Muscle layer of duodenum (tissue), 2 donors: ENCODE measurements around the gene HDAC8.
"Not testable (repeated sequence)": the region's sequence is repeated elsewhere in the genome, so short reads cannot be mapped to it uniquely, and the experiment has no call there.

Experiments used
- H3K27ac ChIP-seq: one replicate; pipeline ENCODE4 v1.7.0; 2013; ENCODE audit warnings: mild to moderate bottlenecking, low read length
- H3K27me3 ChIP-seq: one replicate; pipeline ENCODE4 v1.7.0; 2013; ENCODE audit warnings: low read depth, mild to moderate bottlenecking, control low read depth, low read length
- H3K36me3 ChIP-seq, 2 donors: one replicate each; pipeline ENCODE4 v1.7.0; 2013; ENCODE audit warnings: low read length in 2 of 2, control low read depth in 1 of 2, mild to moderate bottlenecking in 1 of 2; ENCODE audit not compliant: insufficient read depth in 2 of 2, control insufficient read depth in 1 of 2
- H3K4me1 ChIP-seq, 2 donors: one replicate each; pipeline ENCODE4 v1.7.0; 2013; ENCODE audit warnings: low read length in 2 of 2, mild to moderate bottlenecking in 2 of 2, control low read depth in 1 of 2, moderate library complexity in 1 of 2; ENCODE audit not compliant: insufficient read depth in 2 of 2, control insufficient read depth in 1 of 2
- H3K4me3 ChIP-seq, 2 donors: one replicate each; pipeline ENCODE4 v1.7.0; 2013; ENCODE audit warnings: low read length in 2 of 2, low read depth in 1 of 2, mild to moderate bottlenecking in 1 of 2
- H3K9me3 ChIP-seq, 2 donors: one replicate each; pipeline ENCODE4 v1.7.0; 2013; ENCODE audit warnings: low read length in 2 of 2, control low read depth in 1 of 2, mild to moderate bottlenecking in 1 of 2; ENCODE audit not compliant: control insufficient read depth in 1 of 2
- donor health status: healthy.

HDAC8 gene

DNA sequence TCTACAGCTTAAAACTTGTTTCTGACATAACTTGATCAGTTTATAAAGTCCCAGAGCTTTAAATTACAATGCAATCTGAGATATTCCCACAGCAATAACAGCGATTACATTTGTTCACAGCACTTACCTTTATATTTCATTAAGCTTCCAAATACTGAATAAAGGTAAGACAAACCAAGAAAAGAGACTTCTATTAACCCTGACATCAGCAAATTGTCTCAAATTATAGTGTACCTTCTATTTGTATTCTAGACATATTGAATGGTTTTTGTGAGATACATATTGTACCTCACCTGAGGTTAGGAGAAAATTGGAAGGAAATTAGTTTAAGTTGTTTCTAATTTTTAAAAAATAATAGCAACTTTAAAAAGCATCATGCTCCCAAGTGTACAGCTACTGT lies 111.9 kb downstream of the HDAC8 start:
- no peaks in the 10 kb centered on the region for H3K27me3 ChIP-seq
- H3K4me1 ChIP-seq: no peaks in the 10 kb centered on the region

DNA sequence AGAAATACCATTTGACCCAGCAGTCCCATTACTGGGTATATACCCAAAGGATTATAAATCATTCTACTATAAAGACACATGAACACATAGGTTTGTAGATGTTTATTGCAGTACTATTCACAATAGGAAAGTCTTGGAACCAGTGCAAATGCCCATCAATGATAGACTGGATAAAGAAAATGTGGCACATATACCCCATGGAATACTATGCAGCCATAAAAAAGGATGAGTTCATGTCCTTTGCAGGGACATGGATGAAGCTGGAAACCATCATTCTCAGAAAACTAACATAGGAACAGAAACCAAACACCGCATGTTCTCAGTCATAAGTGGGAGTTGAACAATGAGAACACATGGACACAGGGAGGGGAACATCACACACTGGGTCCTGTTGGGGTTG lies 123.6 kb downstream of the HDAC8 start:
- not testable (repeated sequence) for H3K4me3 ChIP-seq, H3K27ac ChIP-seq, H3K9me3 ChIP-seq, H3K36me3 ChIP-seq, H3K4me1 ChIP-seq, H3K27me3 ChIP-seq

More for the DNA sequence above, 111.9 kb downstream of the HDAC8 start:
- Histone ChIP-seq H3K36me3 (peaks cover 0 to 17% of the 10 kb centered on the region in 2 donors), H3K9me3 (no peaks in the 10 kb centered on the region), H3K27ac (no peak overlapping the region), H3K4me3 (no peak overlapping the region)

DNA sequence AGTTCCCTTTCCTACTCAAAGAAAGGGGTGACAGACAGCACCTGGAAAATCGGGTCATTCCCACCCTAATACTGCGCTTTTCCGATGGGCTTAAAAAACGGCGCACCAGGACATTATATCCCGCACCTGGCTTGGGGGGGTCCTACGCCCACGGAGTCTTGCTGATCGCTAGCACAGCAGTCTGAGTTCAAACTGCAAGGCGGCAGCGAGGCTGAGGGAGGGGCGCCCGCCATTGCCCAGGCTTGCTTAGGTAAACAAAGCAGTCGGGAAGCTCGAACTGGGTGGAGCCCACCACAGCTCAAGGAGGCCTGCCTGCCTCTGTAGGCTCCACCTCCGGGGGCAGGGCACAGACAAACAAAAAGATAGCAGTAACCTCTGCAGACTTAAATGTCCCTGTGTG lies 131.9 kb downstream of the HDAC8 start:
- not testable (repeated sequence) for H3K4me3 ChIP-seq, H3K4me1 ChIP-seq, H3K9me3 ChIP-seq, H3K27ac ChIP-seq, H3K27me3 ChIP-seq, H3K36me3 ChIP-seq

DNA sequence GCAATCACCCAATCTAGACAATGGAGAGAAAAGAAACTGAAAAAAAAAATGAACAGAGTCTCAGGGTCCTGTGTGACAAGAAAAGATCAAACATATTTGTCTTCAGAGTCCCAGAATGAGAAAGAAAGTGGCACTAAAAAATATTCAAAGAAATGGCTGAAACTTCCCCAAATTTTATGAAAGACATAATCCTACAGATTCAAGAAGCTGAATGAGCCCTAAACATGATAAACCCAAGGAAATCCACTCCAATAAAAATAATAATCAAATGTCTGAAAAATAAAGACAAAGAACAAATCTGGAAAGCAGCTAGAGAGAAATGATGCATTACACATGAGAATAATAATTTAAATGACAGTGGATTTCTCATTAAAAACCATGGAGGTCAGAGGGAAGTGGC lies 136.6 kb downstream of the HDAC8 start:
- peaks cover 0 to 5% of the 10 kb centered on the region in 2 donors for H3K36me3 ChIP-seq
- peaks cover 0 to 4% of the 10 kb centered on the region in 2 donors for H3K9me3 ChIP-seq
- no peak overlapping the region for H3K27ac ChIP-seq
- no peak overlapping the region for H3K4me3 ChIP-seq
- H3K27me3 ChIP-seq: no peaks in the 10 kb centered on the region
- H3K4me1 ChIP-seq: no peaks in the 10 kb centered on the region

DNA sequence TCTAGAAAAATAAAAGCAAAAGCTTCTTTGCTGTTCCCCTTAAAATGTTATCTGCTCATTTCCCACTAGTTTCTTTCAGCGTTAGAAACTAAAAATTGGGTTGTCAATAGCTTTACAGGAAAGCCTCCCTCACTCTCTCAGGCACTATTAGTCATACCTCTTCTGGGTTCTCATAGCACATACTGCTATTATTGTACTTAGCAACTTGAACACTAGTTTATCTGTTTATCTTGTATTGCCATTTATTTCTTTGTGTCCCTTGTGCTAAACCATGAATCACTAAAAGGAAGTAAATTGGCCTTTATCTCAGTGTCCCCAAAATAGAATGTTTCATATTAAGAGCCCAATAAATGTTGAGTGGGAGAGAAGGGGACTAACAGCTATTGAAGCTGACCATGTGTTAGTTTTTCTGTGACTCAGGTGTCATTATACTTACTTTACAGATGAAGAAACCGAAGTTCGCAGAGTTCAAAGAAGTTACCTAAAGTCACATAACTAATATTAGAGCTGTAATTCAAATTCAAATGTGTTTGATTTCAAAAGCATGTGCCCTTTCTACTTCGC lies 142.2 kb downstream of the HDAC8 start:
- Histone ChIP-seq H3K4me1 (no peaks in the 10 kb centered on the region), H3K4me3 (no peak overlapping the region), H3K27ac (no peak overlapping the region), H3K27me3 (no peaks in the 10 kb centered on the region), H3K36me3 (no peaks in the 10 kb centered on the region), H3K9me3 (peaks cover 0 to under 1% of the 10 kb centered on the region in 2 donors)

DNA sequence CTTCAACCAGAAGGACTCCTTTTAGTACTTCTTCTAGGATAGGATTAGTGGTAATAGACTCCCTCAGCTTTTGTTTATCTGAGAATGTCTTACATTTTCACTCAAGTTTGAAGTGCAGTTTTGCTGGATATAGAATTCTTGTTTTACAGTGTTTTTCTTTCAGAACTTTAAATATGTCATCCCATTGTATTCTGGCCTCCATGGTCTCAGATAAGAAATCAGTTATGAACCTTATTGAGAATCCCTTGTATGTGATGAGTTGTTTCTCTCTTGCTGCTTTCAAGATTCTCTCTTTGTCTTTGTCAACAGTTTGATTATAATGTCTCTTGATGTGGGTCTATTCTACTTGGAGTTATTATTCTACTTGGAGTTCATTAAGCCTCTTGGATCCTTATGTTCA lies 150.8 kb downstream of the HDAC8 start:
- Histone ChIP-seq H3K9me3 (peaks cover 0 to 4% of the 10 kb centered on the region in 2 donors), H3K27me3 (no peaks in the 10 kb centered on the region), H3K36me3 (no peaks in the 10 kb centered on the region), H3K4me1 (no peaks in the 10 kb centered on the region), H3K27ac (no peak overlapping the region), H3K4me3 (no peak overlapping the region)

DNA sequence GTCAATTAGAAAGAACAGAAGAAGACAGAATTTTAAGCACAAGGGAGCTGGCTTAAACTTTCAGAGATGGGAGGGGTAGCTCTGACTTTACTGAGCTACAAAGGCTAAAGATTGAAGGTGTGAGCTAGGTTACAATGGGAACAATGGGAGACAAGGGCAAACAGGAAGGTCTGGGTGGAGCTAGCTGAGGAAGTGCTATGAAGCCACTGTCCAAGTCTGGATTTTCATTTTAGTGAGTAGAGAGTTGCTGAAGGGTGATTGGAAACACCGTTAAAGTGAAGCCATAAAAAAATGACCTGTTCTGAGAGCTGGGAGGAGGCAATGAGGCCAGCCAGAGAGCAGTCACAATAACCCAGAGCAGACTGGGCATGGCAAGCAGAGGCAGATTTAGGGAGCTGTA lies 162.7 kb downstream of the HDAC8 start:
- Histone ChIP-seq H3K9me3 (no peaks in the 10 kb centered on the region), H3K4me3 (no peak overlapping the region), H3K27me3 (no peaks in the 10 kb centered on the region), H3K36me3 (no peaks in the 10 kb centered on the region), H3K27ac (no peak overlapping the region), H3K4me1 (no peaks in the 10 kb centered on the region)

DNA sequence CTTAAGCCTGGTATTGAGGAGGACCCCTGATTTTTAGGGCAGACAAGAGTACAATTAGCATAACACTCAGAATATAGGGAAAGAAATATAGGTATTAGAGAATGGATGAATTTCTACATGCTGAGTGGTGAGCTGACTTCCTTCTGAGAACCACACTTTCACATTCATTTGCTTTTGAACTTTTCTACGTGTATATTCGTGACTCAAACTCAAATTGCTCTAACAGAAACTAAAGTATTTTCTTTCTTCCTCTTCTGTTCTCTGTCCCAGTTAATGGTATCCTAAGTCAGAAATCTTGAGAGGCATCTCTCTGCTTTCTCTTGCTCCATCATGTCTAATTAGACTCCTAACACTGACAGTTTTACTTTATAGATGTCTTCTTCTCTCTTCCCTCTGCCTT lies 163.8 kb downstream of the HDAC8 start:
- H3K27ac ChIP-seq: no peak overlapping the region
- no peaks in the 10 kb centered on the region for H3K27me3 ChIP-seq
- no peak overlapping the region for H3K4me3 ChIP-seq
- no peaks in the 10 kb centered on the region for H3K9me3 ChIP-seq
- H3K4me1 ChIP-seq: no peaks in the 10 kb centered on the region
- H3K36me3 ChIP-seq: no peaks in the 10 kb centered on the region

DNA sequence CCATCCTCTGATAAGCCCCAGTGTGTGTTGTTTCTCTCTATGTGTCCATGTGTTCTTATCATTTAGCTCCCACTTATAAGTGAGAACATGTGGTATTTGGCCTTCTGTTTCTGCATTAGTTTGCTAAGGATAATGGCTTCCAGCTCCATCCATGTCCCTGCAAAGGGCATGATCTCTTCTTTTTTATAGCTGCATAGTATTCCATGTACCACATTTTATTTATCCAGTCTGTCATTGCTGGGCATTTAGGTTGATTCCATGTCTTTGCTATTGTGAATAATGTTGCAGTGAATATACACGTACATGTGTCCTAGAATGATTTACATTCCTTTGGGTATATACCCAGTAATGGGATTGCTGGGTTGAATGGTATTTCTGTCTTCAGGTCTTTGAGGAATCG lies 167.5 kb downstream of the HDAC8 start:
- H3K9me3 ChIP-seq, H3K36me3 ChIP-seq, H3K27me3 ChIP-seq, H3K27ac ChIP-seq, H3K4me1 ChIP-seq, H3K4me3 ChIP-seq: not testable (repeated sequence)

DNA sequence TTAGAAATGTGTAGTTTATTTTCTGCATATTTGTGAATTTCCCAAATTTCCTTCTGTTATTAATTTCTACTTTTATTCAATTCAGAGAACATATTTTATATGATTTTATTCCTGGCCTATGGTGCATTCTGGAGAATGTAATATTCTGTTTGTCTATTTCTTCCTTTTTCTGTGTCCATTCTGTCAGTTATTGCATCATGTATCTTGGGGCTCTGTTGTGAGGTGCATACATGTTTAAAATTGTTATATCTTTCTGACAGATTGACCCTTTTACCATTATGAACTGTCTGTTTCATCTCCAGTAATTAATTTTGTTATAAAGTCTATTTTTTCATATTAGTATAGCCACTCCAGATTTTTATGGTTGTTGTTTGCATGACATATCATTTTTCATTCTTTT lies 170.0 kb downstream of the HDAC8 start:
- H3K4me3 ChIP-seq: no peak overlapping the region
- no peak overlapping the region for H3K27ac ChIP-seq
- no peaks in the 10 kb centered on the region for H3K27me3 ChIP-seq
- no peaks in the 10 kb centered on the region for H3K9me3 ChIP-seq
- no peaks in the 10 kb centered on the region for H3K36me3 ChIP-seq
- no peaks in the 10 kb centered on the region for H3K4me1 ChIP-seq

DNA sequence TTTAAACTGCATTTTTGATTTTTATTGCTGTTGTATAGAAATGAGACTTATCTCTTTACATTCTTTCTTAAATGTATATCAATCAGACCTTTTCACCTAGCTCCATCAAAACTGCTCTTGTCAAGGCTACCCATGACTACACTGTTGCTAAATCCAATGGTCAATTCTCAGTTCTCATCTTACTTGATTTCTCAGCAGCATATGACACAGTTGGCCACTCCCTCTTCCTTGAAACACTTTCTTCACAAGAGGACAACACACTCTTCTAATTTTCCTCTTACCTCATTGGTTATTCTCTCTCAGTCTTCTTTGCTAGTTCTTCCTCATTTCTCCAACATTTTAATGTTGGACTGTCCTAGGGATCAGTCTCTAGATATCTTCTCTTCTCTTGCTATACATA lies 172.8 kb downstream of the HDAC8 start:
- Histone ChIP-seq H3K27me3 (no peaks in the 10 kb centered on the region), H3K36me3 (no peaks in the 10 kb centered on the region), H3K9me3 (no peaks in the 10 kb centered on the region), H3K4me1 (peaks cover 0 to 13% of the 10 kb centered on the region in 2 donors), H3K27ac (no peak overlapping the region), H3K4me3 (no peak overlapping the region)

DNA sequence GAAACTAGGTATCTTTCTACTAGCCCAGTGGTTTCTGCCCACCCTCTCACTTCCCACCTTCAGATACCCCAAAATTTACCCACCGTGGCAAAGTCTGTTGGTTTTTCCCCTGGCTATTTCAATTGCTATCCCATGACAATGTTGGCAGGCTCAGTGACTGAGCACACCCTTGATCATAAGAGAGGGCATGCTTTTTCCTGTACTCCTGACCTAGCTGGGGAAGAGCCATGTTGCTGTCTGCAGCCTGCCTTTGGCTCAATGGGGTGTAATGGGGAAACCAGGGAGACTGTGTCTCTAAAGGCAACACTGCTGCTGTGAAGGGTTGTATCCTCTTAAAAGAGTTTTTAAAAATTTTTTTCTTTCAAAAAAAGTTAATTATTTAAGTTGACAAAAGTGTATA lies 176.5 kb downstream of the HDAC8 start:
- no peak overlapping the region for H3K27ac ChIP-seq
- no peaks in the 10 kb centered on the region for H3K27me3 ChIP-seq
- H3K9me3 ChIP-seq: no peaks in the 10 kb centered on the region
- H3K36me3 ChIP-seq: no peaks in the 10 kb centered on the region
- no peak overlapping the region for H3K4me3 ChIP-seq
- H3K4me1 ChIP-seq: peaks cover 0 to 13% of the 10 kb centered on the region in 2 donors
